HL-60 (cell line): Measurements from ENCODE around the gene DENND1B.

Source experiments
- DNase-seq, 2 experiments: peaks; one replicate each; pipeline ENCODE4 v3.0.0-alpha.2; 2010 to 2020; ENCODE audit warnings: low read depth in 1 of 2, low spot score in 1 of 2
- H3K27ac ChIP-seq: fragments of 250-450 bp; sonication (Bioruptor Pico); replicated peaks from 2 replicates; pipeline ENCODE4 v1.5.1; 2020; ENCODE audit warnings: mild to moderate bottlenecking, moderate library complexity
- H3K27me3 ChIP-seq: fragments of 250-450 bp; sonication (Bioruptor Pico); 2 replicates; pipeline ENCODE4 v1.5.1; 2021; ENCODE audit warnings: mild to moderate bottlenecking, moderate library complexity; ENCODE audit not compliant: insufficient read depth, poor library complexity, severe bottlenecking
- H3K4me3 ChIP-seq: replicated peaks from 2 replicates; pipeline ENCODE4 v1.5.1; 2011; ENCODE audit warnings: mild to moderate bottlenecking, control low read depth, low read length; ENCODE audit not compliant: insufficient read depth
- CTCF ChIP-seq: IDR thresholded peaks from one replicate; pipeline ENCODE4 v1.5.1; 2011; ENCODE audit warnings: low read length, control low read depth, inconsistent platforms; ENCODE audit not compliant: insufficient read depth
- GABPA ChIP-seq: IDR thresholded peaks from 2 replicates; pipeline ENCODE4 v1.6.1; 2012; ENCODE audit warnings: low read depth
- POLR2AphosphoS5 ChIP-seq: IDR thresholded peaks from 2 replicates; pipeline ENCODE4 v1.6.1; 2012; ENCODE audit warnings: low read depth
- REST ChIP-seq: IDR thresholded peaks from 2 replicates; pipeline ENCODE4 v1.6.1; 2012; ENCODE audit warnings: low read depth; ENCODE audit not compliant: insufficient replicate concordance
- SPI1 ChIP-seq: IDR thresholded peaks from 2 replicates; pipeline ENCODE4 v1.6.1; 2012; ENCODE audit warnings: low read depth, mild to moderate bottlenecking, borderline replicate concordance

DENND1B gene

GRCh38 chr1:197553281-197553680, 222.0 kb downstream of the DENND1B start:
- H3K27ac ChIP-seq: no peak overlapping the region
- no peak for DNase-seq
- H3K27me3 ChIP-seq: no peaks in the 10 kb centered on the region
- no peak for TF ChIP-seq CTCF
- no peak for TF ChIP-seq SPI1
- TF ChIP-seq GABPA: no peak
- no peak overlapping the region for H3K4me3 ChIP-seq

DNA sequence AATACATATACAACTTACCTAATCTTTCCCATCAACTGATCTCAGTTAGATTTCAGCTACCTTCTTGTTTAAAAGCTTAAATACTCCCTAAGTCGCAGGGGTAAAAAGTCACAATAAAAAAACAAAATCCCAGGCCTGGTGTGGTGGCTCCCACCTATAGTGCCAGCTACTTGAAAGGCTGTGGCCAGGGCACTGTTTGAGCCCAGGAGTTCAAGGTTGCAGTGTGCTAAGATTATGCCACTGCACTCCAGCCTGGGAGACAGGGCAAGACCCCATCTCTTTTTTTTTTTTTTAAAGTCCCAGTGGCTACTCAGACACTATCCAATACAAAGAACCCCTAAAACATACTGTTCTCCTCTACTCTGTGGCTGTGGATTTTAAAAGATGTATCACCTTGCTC, 228.3 kb downstream of the DENND1B start:
- Histone ChIP-seq H3K27ac (no peak overlapping the region), H3K27me3 (no peaks in the 10 kb centered on the region), H3K4me3 (no peak overlapping the region)
- no peak for DNase-seq
- TF ChIP-seq CTCF (no peak), REST (no peak)

DNA sequence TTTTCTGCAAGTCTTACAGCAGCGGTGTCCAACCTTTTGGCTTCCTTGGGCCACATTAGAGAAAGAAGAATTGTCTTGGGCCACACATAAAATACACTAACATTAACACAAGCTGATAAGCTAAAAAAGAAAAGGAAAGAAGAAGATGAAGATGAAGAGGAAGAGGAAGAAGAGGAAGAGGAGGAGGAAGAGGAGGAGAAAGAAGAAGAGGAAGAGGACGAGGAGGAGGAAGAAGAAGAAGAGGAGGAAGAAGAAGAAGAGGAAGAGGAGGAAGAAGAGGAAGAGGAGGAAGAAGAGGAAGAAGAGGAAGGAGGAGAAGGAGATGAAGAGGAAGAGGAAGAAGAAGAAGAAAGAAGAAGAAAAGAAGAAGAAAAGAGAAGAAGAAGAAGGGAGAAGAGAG, 230.7 kb downstream of the DENND1B start:
- TF ChIP-seq POLR2AphosphoS5: no peak
- TF ChIP-seq GABPA: no peak
- no peak for DNase-seq
- H3K27me3 ChIP-seq: no peaks in the 10 kb centered on the region

GRCh38 chr1:197544130-197544529, 231.2 kb downstream of the DENND1B start:
- Histone ChIP-seq H3K27ac (no peak overlapping the region), H3K4me3 (no peak overlapping the region), H3K27me3 (no peaks in the 10 kb centered on the region)
- no peak for DNase-seq
- no peak for TF ChIP-seq CTCF
- TF ChIP-seq REST: no peak
- TF ChIP-seq POLR2AphosphoS5: no peak
- TF ChIP-seq SPI1: no peak
- no peak for TF ChIP-seq GABPA

More for the DNA sequence above, 230.7 kb downstream of the DENND1B start:
- H3K4me3 ChIP-seq: no peak overlapping the region
- H3K27ac ChIP-seq: no peak overlapping the region
